WTC11 (cell line): ENCODE measurements around the gene MAGI2. TPM values are rescaled to one million over a fixed set of nuclear protein-coding genes. Genes with fewer than 3 reads are reported as not detected.

Experiments used
- ATAC-seq: fragments of 200-7000 bp; cut with Tn5 transposase; 2 replicates; pipeline ENCODE4 v1.10.0; 2021; ENCODE audit warnings: mild to moderate bottlenecking, moderate library complexity
- CTCF ChIA-PET: fragments of 300-600 bp; sonication (Branson Sonifier 250); formaldehyde crosslinking; loops from one replicate; lab custom pipeline; 2021; ENCODE audit warnings: antibody characterized with exemption; lab: Charles Lee
- POLR2A ChIA-PET: fragments of 350-600 bp; sonication (Branson Sonifier 250); formaldehyde crosslinking; loops from one replicate; lab custom pipeline; 2021; ENCODE audit warnings: antibody characterized with exemption; lab: Charles Lee
- DNase-seq: peaks from one replicate; pipeline ENCODE4 v3.0.0; 2021; ENCODE audit warnings: low spot score
- H3K27ac Mint-ChIP-seq: 2 replicates; pipeline ENCODE4 v1.8.0; 2021; ENCODE audit warnings: mixed read lengths
- H3K27me3 Mint-ChIP-seq: 2 replicates; pipeline ENCODE4 v1.8.0; 2021; ENCODE audit warnings: low read depth, mild to moderate bottlenecking, moderate library complexity, mixed read lengths
- H3K36me3 Mint-ChIP-seq: 2 replicates; pipeline ENCODE4 v1.8.0; 2021; ENCODE audit warnings: mixed read lengths
- H3K4me1 Mint-ChIP-seq: 2 replicates; pipeline ENCODE4 v1.8.0; 2022; ENCODE audit warnings: mixed read lengths
- H3K4me3 Mint-ChIP-seq: 2 replicates; pipeline ENCODE4 v1.8.0; 2021; ENCODE audit warnings: mild to moderate bottlenecking, moderate library complexity, mixed read lengths
- H3K9me3 Mint-ChIP-seq: 2 replicates; pipeline ENCODE4 v1.8.0; 2021; ENCODE audit warnings: mixed read lengths
- AR ChIP-seq: fragments of 250-450 bp; sonication (Bioruptor Pico); IDR thresholded peaks from 2 replicates; pipeline ENCODE4 v1.9.0; 2021; ENCODE audit warnings: mild to moderate bottlenecking
- ATF2 ChIP-seq: sonication (generic); formaldehyde crosslinking; IDR thresholded peaks from 2 replicates; pipeline ENCODE4 v1.8.1; 2022; ENCODE audit warnings: low read depth, missing genetic modification reagents, borderline replicate concordance
- CDX4 ChIP-seq: fragments of 250-450 bp; sonication (Bioruptor Pico); IDR thresholded peaks from 2 replicates; pipeline ENCODE4 v1.9.0; 2021; ENCODE audit warnings: moderate library complexity, mild to moderate bottlenecking, inconsistent platforms, borderline replicate concordance
- CREM ChIP-seq: sonication (generic); formaldehyde crosslinking; IDR thresholded peaks from 2 replicates; pipeline ENCODE4 v1.8.1; 2022; ENCODE audit warnings: mild to moderate bottlenecking, missing genetic modification reagents, moderate library complexity
- E2F5 ChIP-seq: sonication (generic); formaldehyde crosslinking; IDR thresholded peaks from 2 replicates; pipeline ENCODE4 v1.8.1; 2022; ENCODE audit warnings: mild to moderate bottlenecking, moderate library complexity, missing genetic modification reagents
- GTF2I ChIP-seq: fragments of 250-450 bp; sonication (Bioruptor Pico); conservative IDR thresholded peaks from 2 replicates; pipeline ENCODE4 v1.4.0; 2021; ENCODE audit warnings: mild to moderate bottlenecking
- IRF2 ChIP-seq: sonication (generic); formaldehyde crosslinking; IDR thresholded peaks from 2 replicates; pipeline ENCODE4 v1.8.0; 2022; ENCODE audit warnings: low read depth, missing genetic modification reagents, borderline replicate concordance
- KAT7 ChIP-seq: sonication (generic); formaldehyde crosslinking; IDR thresholded peaks from 2 replicates; pipeline ENCODE4 v1.8.1; 2023; ENCODE audit warnings: missing genetic modification reagents, mild to moderate bottlenecking, borderline replicate concordance
- NR1H2 ChIP-seq: sonication (generic); formaldehyde crosslinking; IDR thresholded peaks from 2 replicates; pipeline ENCODE4 v1.9.0; 2021; ENCODE audit warnings: mild to moderate bottlenecking, moderate library complexity, missing genetic modification reagents
- RELA ChIP-seq: sonication (generic); formaldehyde crosslinking; IDR thresholded peaks from 2 replicates; pipeline ENCODE4 v1.8.1; 2022; ENCODE audit warnings: missing genetic modification reagents, mild to moderate bottlenecking, borderline replicate concordance
- SP1 ChIP-seq: sonication (generic); formaldehyde crosslinking; conservative IDR thresholded peaks from 2 replicates; pipeline ENCODE4 v1.8.1; 2022; ENCODE audit warnings: missing genetic modification reagents
- ZNF263 ChIP-seq: sonication (generic); formaldehyde crosslinking; IDR thresholded peaks from 2 replicates; pipeline ENCODE4 v1.8.1; 2022; ENCODE audit warnings: low read depth, mild to moderate bottlenecking, moderate library complexity, missing genetic modification reagents
- ZNF317 ChIP-seq: sonication (generic); formaldehyde crosslinking; IDR thresholded peaks from 2 replicates; pipeline ENCODE4 v1.8.1; 2023; ENCODE audit warnings: low read depth, mild to moderate bottlenecking, moderate library complexity, missing genetic modification reagents, borderline replicate concordance
- ZNF396 ChIP-seq: fragments of 250-450 bp; sonication (Bioruptor Pico); IDR thresholded peaks from 2 replicates; pipeline ENCODE4 v1.8.0; 2021; ENCODE audit warnings: mild to moderate bottlenecking, moderate library complexity, borderline replicate concordance
- ZNF423 ChIP-seq: fragments of 250-450 bp; sonication (Bioruptor Pico); IDR thresholded peaks from 2 replicates; pipeline ENCODE4 v2.1.2; 2022; ENCODE audit warnings: mild to moderate bottlenecking, moderate library complexity
- ZNF512 ChIP-seq: sonication (generic); formaldehyde crosslinking; IDR thresholded peaks from 2 replicates; pipeline ENCODE4 v1.8.1; 2022; ENCODE audit warnings: missing genetic modification reagents, borderline replicate concordance
- total RNA-seq: library from RNA; stranded (reverse); gene quantifications from 3 replicates; pipeline ENCODE4 v1.2.3, GENCODE V29; 2021
- TF ChIP-seq, protein P1 (sequence below): sonication (generic); formaldehyde crosslinking; IDR thresholded peaks from 2 replicates; pipeline ENCODE4 v1.8.0; 2022; ENCODE audit warnings: mild to moderate bottlenecking, missing genetic modification reagents

MAGI2 gene
- total RNA-seq, 1 experiment from 2014 or later: 26.6 TPM

DNA sequence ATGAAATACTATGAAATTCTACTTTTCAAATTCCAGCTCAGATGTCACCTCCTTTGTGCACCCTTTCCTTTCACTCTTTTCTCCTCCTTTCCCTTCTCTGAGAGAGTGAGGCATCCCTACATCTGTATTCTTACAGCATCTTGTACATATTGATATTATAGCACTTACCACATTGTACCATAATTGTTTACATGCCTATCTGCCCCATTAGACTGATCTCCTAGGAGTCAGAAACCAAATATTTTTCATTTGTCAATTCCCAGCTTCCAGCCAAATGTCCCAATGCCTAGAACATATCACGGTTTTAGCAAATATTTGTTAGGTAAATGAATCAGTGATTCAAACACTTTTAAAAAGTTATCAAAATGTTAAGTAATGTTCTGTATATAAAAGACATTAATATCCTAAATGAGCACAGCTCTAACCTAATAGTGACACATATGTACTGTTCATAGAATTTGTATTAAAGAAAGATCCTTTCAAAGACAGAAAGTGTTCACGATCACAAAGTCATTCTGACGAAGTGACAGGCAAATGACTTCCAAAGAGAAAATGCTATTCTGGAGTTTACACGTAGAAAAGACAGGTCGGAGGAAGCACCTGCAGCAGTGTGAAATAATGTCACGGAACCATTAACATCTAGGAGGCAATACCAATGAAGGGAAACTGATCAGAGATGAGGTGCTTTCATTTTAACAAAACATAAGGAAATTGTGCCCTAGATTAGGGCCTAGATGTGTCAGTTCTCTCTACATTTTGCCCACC lies 774.2 kb downstream of the MAGI2 start:
- CTCF ChIA-PET: no interaction called here
- no peaks in the 10 kb centered on the region for H3K9me3 Mint-ChIP-seq
- no peaks in the 10 kb centered on the region for H3K27me3 Mint-ChIP-seq
- no peak overlapping the region for H3K27ac Mint-ChIP-seq
- TF ChIP-seq E2F5 (CRISPR knock-in tag) (no peak), ZNF396 (CRISPR knock-in tag) (no peak)
- peaks cover 12% of the 10 kb centered on the region for H3K4me1 Mint-ChIP-seq
- ATAC-seq: no peak
- no peak overlapping the region for H3K4me3 Mint-ChIP-seq
- DNase-seq: no peak
- POLR2A ChIA-PET: no interaction called here
- no peaks in the 10 kb centered on the region for H3K36me3 Mint-ChIP-seq

- H3K27me3 Mint-ChIP-seq: no peaks in the 10 kb centered on the region
- ATAC-seq (no peak), DNase-seq (no peak)
- no peak overlapping the region for H3K4me3 Mint-ChIP-seq
- H3K4me1 Mint-ChIP-seq: peaks cover 13% of the 10 kb centered on the region
- H3K9me3 Mint-ChIP-seq: no peaks in the 10 kb centered on the region
- no peaks in the 10 kb centered on the region for H3K36me3 Mint-ChIP-seq
- TF ChIP-seq GTF2I (CRISPR knock-in tag) (no peak), ZNF317 (CRISPR knock-in tag) (no peak)
- no peak overlapping the region for H3K27ac Mint-ChIP-seq
- ChIA-PET POLR2A (interaction anchor here (0.5 kb wide), 1 partner anchor 9 kb away, joined by 3 read pairs; no protein-coding TSS in a partner anchor), CTCF (interaction anchor here (0.6 kb wide), 1 partner anchor 22 kb away, joined by 4 read pairs; no protein-coding TSS in a partner anchor)
Measured at GRCh38 chr7:78677391-78677790, 776.1 kb downstream of the MAGI2 start.

GRCh38 chr7:78675511-78675910 lies 778.0 kb downstream of the MAGI2 start:
- no peak for TF ChIP-seq ATF2 (CRISPR knock-in tag)
- TF ChIP-seq IRF2 (CRISPR knock-in tag): no peak
- no peak for TF ChIP-seq SP1 (CRISPR knock-in tag)
- TF ChIP-seq KAT7 (CRISPR knock-in tag): no peak
- TF ChIP-seq CDX4 (CRISPR knock-in tag): no peak
- TF ChIP-seq RELA (CRISPR knock-in tag): no peak
- no peak for TF ChIP-seq ZNF423 (CRISPR knock-in tag)
- no peak for TF ChIP-seq NR1H2 (CRISPR knock-in tag)
- no peak for TF ChIP-seq AR (CRISPR knock-in tag)
- no peak for TF ChIP-seq ZNF512 (CRISPR knock-in tag)
- TF ChIP-seq E2F5 (CRISPR knock-in tag): no peak
- TF ChIP-seq, protein P1, sequence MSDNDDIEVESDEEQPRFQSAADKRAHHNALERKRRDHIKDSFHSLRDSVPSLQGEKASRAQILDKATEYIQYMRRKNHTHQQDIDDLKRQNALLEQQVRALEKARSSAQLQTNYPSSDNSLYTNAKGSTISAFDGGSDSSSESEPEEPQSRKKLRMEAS (CRISPR knock-in tag): no peak
- TF ChIP-seq CREM: no peak
- no peak for TF ChIP-seq ZNF263
- Mint-ChIP-seq H3K27ac (no peak overlapping the region), H3K4me1 (peaks cover 25% of the 10 kb centered on the region), H3K9me3 (no peaks in the 10 kb centered on the region), H3K27me3 (no peaks in the 10 kb centered on the region), H3K36me3 (0 out of 2 replicates have a peak, but pooled peaks cover under 1% of the 10 kb centered on the region), H3K4me3 (no peak overlapping the region)
- CTCF ChIA-PET: no interaction called here
- POLR2A ChIA-PET: no interaction called here
- no peak for DNase-seq
- ATAC-seq: no peak
